Measurements from ENCODE around the gene HS3ST4. TPM values are rescaled to one million over a fixed set of nuclear protein-coding genes. Genes with fewer than 3 reads are reported as not detected.

HS3ST4 gene
- total and polyA plus RNA-seq, 2 of the 4 experiments (the other 2 are of a cell fraction), result not detected

- in situ Hi-C loops (cut with MboI; ENCODE audit: low sequenced_read_pairs) (no loop called here), dilution Hi-C loops (cut with HindIII; ENCODE audit: low sequenced_read_pairs, unreplicated experiment) (no loop called here), intact Hi-C loops (cut with micrococcal nuclease) (no loop called here)
- H3K9ac ChIP-seq (ENCODE audit: low read depth, low read length), result no peak overlapping the region
- no peak overlapping the region for H3K18ac ChIP-seq (ENCODE audit: low read depth, low read length)
- no peak overlapping the region for H4K8ac ChIP-seq (ENCODE audit: low read depth in 2 of 2, low read length in 2 of 2)
- no peaks in the 10 kb centered on the region for H3K79me1 ChIP-seq (ENCODE audit: low read depth in 1 of 2, low read length in 2 of 2)
- peaks cover 7% of the 10 kb centered on the region; the same call in 1 of the 2 replicates for H3K9me3 ChIP-seq (ENCODE audit: control insufficient read depth, insufficient read depth, low read length)
- H4K5ac ChIP-seq (ENCODE audit: low read depth, low read length), result no peak overlapping the region
- H3K23ac ChIP-seq (ENCODE audit: low read depth, low read length), result no peak overlapping the region
- H3K4ac ChIP-seq (ENCODE audit: low read depth, low read length), result no peak overlapping the region
- H3K56ac ChIP-seq (ENCODE audit: extremely low read depth, insufficient read depth, low read length), result no peak overlapping the region
- H3K9me1 ChIP-seq (ENCODE audit: insufficient read depth, low read length), result no peaks in the 10 kb centered on the region
- ChIA-PET POLR2A (ENCODE audit: unreplicated experiment) (no interaction called here), CTCF (no interaction called here)
- H3K27ac ChIP-seq (ENCODE audit: insufficient read depth, low read length), result no peak overlapping the region
- ATAC-seq (ENCODE audit: low read depth), result no peak
- no peak overlapping the region for H2BK15ac ChIP-seq (ENCODE audit: low read depth, low read length)
- no peak overlapping the region for H3K4me3 ChIP-seq (ENCODE audit: insufficient read depth, low read depth, low read length)
- no peaks in the 10 kb centered on the region for H3K36me3 ChIP-seq (ENCODE audit: control insufficient read depth, insufficient read depth, low read length)
- no CpG with 5 or more reads among the region's 2 CpGs for WGBS, 2 experiments (ENCODE audit: extremely low coverage in 2 of 2, insufficient read length in 1 of 2)
- H2AK5ac ChIP-seq (ENCODE audit: low read depth, low read length), result no peak overlapping the region
- TF ChIP-seq RFX5 (IDR thresholded peaks at IDR 0.05; ENCODE audit: low read depth, low read length), result no peak
- no peak for TF ChIP-seq NFE2L2 (IDR thresholded peaks at IDR 0.05; ENCODE audit: low read depth, low read length)
- TF ChIP-seq, protein P1, sequence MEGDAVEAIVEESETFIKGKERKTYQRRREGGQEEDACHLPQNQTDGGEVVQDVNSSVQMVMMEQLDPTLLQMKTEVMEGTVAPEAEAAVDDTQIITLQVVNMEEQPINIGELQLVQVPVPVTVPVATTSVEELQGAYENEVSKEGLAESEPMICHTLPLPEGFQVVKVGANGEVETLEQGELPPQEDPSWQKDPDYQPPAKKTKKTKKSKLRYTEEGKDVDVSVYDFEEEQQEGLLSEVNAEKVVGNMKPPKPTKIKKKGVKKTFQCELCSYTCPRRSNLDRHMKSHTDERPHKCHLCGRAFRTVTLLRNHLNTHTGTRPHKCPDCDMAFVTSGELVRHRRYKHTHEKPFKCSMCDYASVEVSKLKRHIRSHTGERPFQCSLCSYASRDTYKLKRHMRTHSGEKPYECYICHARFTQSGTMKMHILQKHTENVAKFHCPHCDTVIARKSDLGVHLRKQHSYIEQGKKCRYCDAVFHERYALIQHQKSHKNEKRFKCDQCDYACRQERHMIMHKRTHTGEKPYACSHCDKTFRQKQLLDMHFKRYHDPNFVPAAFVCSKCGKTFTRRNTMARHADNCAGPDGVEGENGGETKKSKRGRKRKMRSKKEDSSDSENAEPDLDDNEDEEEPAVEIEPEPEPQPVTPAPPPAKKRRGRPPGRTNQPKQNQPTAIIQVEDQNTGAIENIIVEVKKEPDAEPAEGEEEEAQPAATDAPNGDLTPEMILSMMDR (conservative IDR thresholded peaks at IDR 0.05; ENCODE audit: low read depth, low read length), result no peak
- no peak overlapping the region for H2AFZ ChIP-seq (replicated peaks; ENCODE audit: low read length, poor library complexity)
- H2BK5ac ChIP-seq (ENCODE audit: low read depth, low read length, poor library complexity, severe bottlenecking), result no peak overlapping the region
- no peak for DNase-seq
- H3K27me3 ChIP-seq (ENCODE audit: control insufficient read depth, insufficient read depth, low read length), result no peaks in the 10 kb centered on the region
- H4K20me1 ChIP-seq (ENCODE audit: insufficient read depth, low read length), result no peaks in the 10 kb centered on the region
- no peaks in the 10 kb centered on the region for H3K4me1 ChIP-seq (ENCODE audit: control insufficient read depth, insufficient read depth, low read length)
- no peak overlapping the region for H3K4me2 ChIP-seq (ENCODE audit: low read depth, low read length)
- H2AK9ac ChIP-seq (replicated peaks; ENCODE audit: low read depth, low read length, poor library complexity), result no peak overlapping the region
- no peak overlapping the region for H2BK120ac ChIP-seq (ENCODE audit: low read depth, low read length)
- BruUV-seq (replicated peaks), result no TSS peak
- H3K14ac ChIP-seq (replicated peaks; ENCODE audit: low read depth, low read length), result no peak overlapping the region
- no peak overlapping the region for H4K91ac ChIP-seq (ENCODE audit: insufficient read depth, low read depth, low read length)
- H2BK20ac ChIP-seq (ENCODE audit: low read depth, low read length), result no peak overlapping the region
These were observed 446.2 kb downstream of the HS3ST4 start for GRCh38 chr16:26137956-26138355.

All from IMR-90 (cell line).